Upper lobe of right lung (tissue), 1 donor: ENCODE data around the gene TRABD2A. TPM values are rescaled to one million over a fixed set of nuclear protein-coding genes. Genes with fewer than 3 reads are reported as not detected.

Experiments
- ATAC-seq: fragments of 200-7000 bp; cut with Tn5 transposase; one replicate; pipeline ENCODE4 v1.9.1; 2020; ENCODE audit warnings: mild to moderate bottlenecking, moderate library complexity
- DNase-seq: peaks from one replicate; pipeline ENCODE4 v3.0.0-alpha.2; 2020
- H3K27ac ChIP-seq: fragments of 200-600 bp; one replicate; pipeline ENCODE4 v1.8.0; 2022
- H3K27me3 ChIP-seq: fragments of 200-600 bp; one replicate; pipeline ENCODE4 v1.8.0; 2022; ENCODE audit warnings: mild to moderate bottlenecking
- H3K36me3 ChIP-seq: fragments of 200-600 bp; one replicate; pipeline ENCODE4 v1.8.0; 2022
- H3K4me1 ChIP-seq: fragments of 200-600 bp; one replicate; pipeline ENCODE4 v1.8.0; 2022
- H3K4me3 ChIP-seq: fragments of 200-600 bp; one replicate; pipeline ENCODE4 v1.8.0; 2022; ENCODE audit warnings: mild to moderate bottlenecking
- H3K9me3 ChIP-seq: fragments of 200-600 bp; one replicate; pipeline ENCODE4 v1.8.0; 2022
- CTCF ChIP-seq: fragments of 200-600 bp; IDR thresholded peaks from one replicate; pipeline ENCODE4 v1.8.0; 2022; ENCODE audit warnings: antibody characterized with exemption
- intact Hi-C: fragments of 100-400 bp; cut with DNase I; formaldehyde crosslinking; loops from one replicate; pipeline ENCODE4 v1.11.0; 2022
- total RNA-seq: library from RNA; stranded (reverse); fragmentation: NEBNext Ultra II Directional; extraction: Animal tissue kit (Norgen Biotek cat#: 25700); gene quantifications from one replicate; pipeline ENCODE4 v1.2.1, GENCODE V29; 2021
- donor health status: DM: no; HTN: yes; CAD: no; lungs with severe emphysema.

The TRABD2A gene
- total RNA-seq, 1 donor from 2014 or later, result 6.5 TPM

GRCh38 chr2:84850471-84850870, 30.4 kb downstream of the TRABD2A start:
- intact Hi-C loops, result no loop called here
- Histone ChIP-seq H3K4me3 (no peak overlapping the region), H3K4me1 (no peaks in the 10 kb centered on the region), H3K36me3 (no peaks in the 10 kb centered on the region), H3K9me3 (no peaks in the 10 kb centered on the region), H3K27me3 (no peaks in the 10 kb centered on the region), H3K27ac (no peak overlapping the region)
- no peak for TF ChIP-seq CTCF
- DNase-seq (no peak), ATAC-seq (no peak)

GRCh38 chr2:84849271-84849952, 31.5 kb downstream of the TRABD2A start:
- TF ChIP-seq CTCF, result no peak
- H3K36me3 ChIP-seq, result no peaks in the 10 kb centered on the region
- no peak overlapping the region for H3K4me3 ChIP-seq
- DNase-seq (no peak), ATAC-seq (no peak)
- H3K27me3 ChIP-seq, result no peaks in the 10 kb centered on the region
- intact Hi-C loops, result no loop called here
- H3K9me3 ChIP-seq, result no peaks in the 10 kb centered on the region
- H3K4me1 ChIP-seq, result no peaks in the 10 kb centered on the region
- no peak overlapping the region for H3K27ac ChIP-seq

GRCh38 chr2:84847326-84848050, 33.4 kb downstream of the TRABD2A start:
- Histone ChIP-seq H3K4me1 (no peaks in the 10 kb centered on the region), H3K36me3 (no peaks in the 10 kb centered on the region), H3K4me3 (no peak overlapping the region), H3K27ac (peak overlapping the region; percentile 67), H3K27me3 (no peaks in the 10 kb centered on the region), H3K9me3 (no peaks in the 10 kb centered on the region)
- intact Hi-C loops, result no loop called here
- DNase-seq, result no peak
- ATAC-seq, result no peak
- TF ChIP-seq CTCF, result no peak

- ATAC-seq, result no peak
- TF ChIP-seq CTCF, result no peak
These were observed 34.1 kb downstream of the TRABD2A start for GRCh38 chr2:84846741-84847142.

GRCh38 chr2:84846041-84846663, 34.7 kb downstream of the TRABD2A start:
- Histone ChIP-seq H3K36me3 (no peaks in the 10 kb centered on the region), H3K4me3 (no peak overlapping the region), H3K27ac (peak overlapping the region; percentile 67), H3K27me3 (no peaks in the 10 kb centered on the region), H3K4me1 (no peaks in the 10 kb centered on the region), H3K9me3 (no peaks in the 10 kb centered on the region)
- intact Hi-C loops, result no loop called here
- peak; percentile 7 for ATAC-seq
- no peak for TF ChIP-seq CTCF
- DNase-seq, result no peak

More at GRCh38 chr2:84846741-84847142, 34.1 kb downstream of the TRABD2A start:
- H3K27me3 ChIP-seq, result no peaks in the 10 kb centered on the region
- H3K4me1 ChIP-seq, result no peaks in the 10 kb centered on the region
- intact Hi-C loops, result no loop called here
- peak overlapping the region; percentile 67 for H3K27ac ChIP-seq
- no peak for DNase-seq
- H3K9me3 ChIP-seq, result no peaks in the 10 kb centered on the region
- no peak overlapping the region for H3K4me3 ChIP-seq
- no peaks in the 10 kb centered on the region for H3K36me3 ChIP-seq
